Peyer's patch (tissue), 4 donors: ENCODE data around the gene RELB. TPM values are rescaled to one million over a fixed set of nuclear protein-coding genes. Genes with fewer than 3 reads are reported as not detected.

Experiments
- DNase-seq, 3 donors: peaks; one replicate each; pipeline ENCODE4 v3.0.0-alpha.2; 2017 to 2019
- H3K27ac ChIP-seq, 4 donors: fragments of 200-600 bp; sonication (generic); one replicate each; pipeline ENCODE4 v1.5.1; 2016 to 2019
- H3K27me3 ChIP-seq, 2 donors: fragments of 200-600 bp; sonication (generic); one replicate each; pipeline ENCODE4 v1.5.1; 2019
- H3K36me3 ChIP-seq, 3 donors: fragments of 200-600 bp; sonication (generic); one replicate each; pipeline ENCODE4 v1.5.1; 2016 to 2019
- H3K4me1 ChIP-seq, 4 donors: fragments of 200-600 bp; sonication (generic); one replicate each; pipeline ENCODE4 v1.5.1; 2016 to 2019
- H3K4me3 ChIP-seq, 4 donors: fragments of 200-600 bp; sonication (generic); 1 replicate in 3 of 4; 2 replicates in 1 of 4; pipeline ENCODE4 v1.5.1; 2016 to 2019; ENCODE audit warnings: mild to moderate bottlenecking in 1 of 4
- H3K9me3 ChIP-seq, 4 donors: fragments of 200-600 bp; sonication (generic); one replicate each; pipeline ENCODE4 v1.5.1; 2016 to 2019; ENCODE audit warnings: mild to moderate bottlenecking in 1 of 4
- CTCF ChIP-seq, 6 experiments: fragments of 450-650 bp in 4 of 6; fragments of 200-600 bp in 2 of 6; sonication (generic) in 1 of 6; IDR thresholded peaks; one replicate each; pipeline ENCODE4 v1.5.1; 2017 to 2019; ENCODE audit warnings: antibody characterized with exemption in 6 of 6, mild to moderate bottlenecking in 3 of 6, moderate library complexity in 1 of 6
- POLR2A ChIP-seq, 2 donors: fragments of 450-650 bp; IDR thresholded peaks; one replicate each; pipeline ENCODE4 v1.5.1; 2017; ENCODE audit warnings: antibody characterized with exemption in 2 of 2, mild to moderate bottlenecking in 2 of 2, moderate library complexity in 2 of 2
- total RNA-seq, 4 donors: library from RNA; depleted of rRNA; stranded (reverse); fragments of >200 nt; gene quantifications; one replicate each; pipeline ENCODE4 v1.1.0, GENCODE V29; 2016

Gene RELB
- total RNA-seq, 4 donors from 2014 or later: 13.3 to 49.8 (median 20.4) TPM

- Histone ChIP-seq H3K4me3 (no peak overlapping the region), H3K36me3 (peaks cover 0 to 88% (median 0%) of the 10 kb centered on the region in 3 donors), H3K9me3 (no peaks in the 10 kb centered on the region), H3K4me1 (no peaks in the 10 kb centered on the region), H3K27ac (no peak overlapping the region), H3K27me3 (no peaks in the 10 kb centered on the region)
- no peak for TF ChIP-seq CTCF (IDR thresholded peaks at IDR 0.05)
- no peak for TF ChIP-seq POLR2A (IDR thresholded peaks at IDR 0.05)
- no peak for DNase-seq
These were observed 25.8 kb upstream of the RELB start for GRCh38 chr19:44975444-44975843.

- Histone ChIP-seq H3K27ac (no peak overlapping the region), H3K4me1 (no peaks in the 10 kb centered on the region), H3K4me3 (no peak overlapping the region), H3K36me3 (peaks cover 0 to 89% (median 0%) of the 10 kb centered on the region in 3 donors), H3K27me3 (no peaks in the 10 kb centered on the region), H3K9me3 (no peaks in the 10 kb centered on the region)
- TF ChIP-seq CTCF (IDR thresholded peaks at IDR 0.05) (no peak), POLR2A (IDR thresholded peaks at IDR 0.05) (no peak)
- no peak for DNase-seq
These were observed 17.3 kb upstream of the RELB start for GRCh38 chr19:44984005-44984404.

- Histone ChIP-seq H3K9me3 (no peaks in the 10 kb centered on the region), H3K4me3 (no peak overlapping the region), H3K4me1 (no peaks in the 10 kb centered on the region), H3K27me3 (no peaks in the 10 kb centered on the region), H3K36me3 (peaks cover 0 to 86% (median 0%) of the 10 kb centered on the region in 3 donors), H3K27ac (no peak overlapping the region)
- no peak for DNase-seq
- TF ChIP-seq POLR2A (IDR thresholded peaks at IDR 0.05) (no peak), CTCF (IDR thresholded peaks at IDR 0.05) (no peak)
These were observed 15.8 kb upstream of the RELB start for GRCh38 chr19:44985445-44985844.

GRCh38 chr19:44986389-44986788, 14.9 kb upstream of the RELB start:
- DNase-seq: no peak
- H3K27me3 ChIP-seq: no peaks in the 10 kb centered on the region
- no peaks in the 10 kb centered on the region for H3K4me1 ChIP-seq
- H3K36me3 ChIP-seq: peaks cover 0 to 90% (median 0%) of the 10 kb centered on the region in 3 donors
- no peak overlapping the region for H3K27ac ChIP-seq
- H3K4me3 ChIP-seq: no peak overlapping the region
- H3K9me3 ChIP-seq: no peaks in the 10 kb centered on the region
- TF ChIP-seq POLR2A (IDR thresholded peaks at IDR 0.05): no peak
- TF ChIP-seq CTCF (IDR thresholded peaks at IDR 0.05): no peak

GRCh38 chr19:44987148-44987675, 14.1 kb upstream of the RELB start:
- H3K36me3 ChIP-seq: peaks cover 0 to 91% (median 0%) of the 10 kb centered on the region in 3 donors
- no peaks in the 10 kb centered on the region for H3K27me3 ChIP-seq

More at GRCh38 chr19:44987148-44987675, 14.1 kb upstream of the RELB start:
- Histone ChIP-seq H3K9me3 (no peaks in the 10 kb centered on the region), H3K27ac (no peak overlapping the region), H3K4me3 (no peak overlapping the region), H3K4me1 (no peaks in the 10 kb centered on the region)
- no peak for TF ChIP-seq CTCF (IDR thresholded peaks at IDR 0.05)
- TF ChIP-seq POLR2A (IDR thresholded peaks at IDR 0.05): no peak
- no peak for DNase-seq
